ENCODE data around the gene GLI2. TPM values are rescaled to one million over a fixed set of nuclear protein-coding genes. Genes with fewer than 3 reads are reported as not detected.

GLI2 gene
- total RNA-seq, 6 experiments from 2014 or later, result 0.09 to 0.73 (median 0.48) TPM

GRCh38 chr2:120710256-120710655 is 25.4 kb upstream of the GLI2 start:
- ATAC-seq (no peak), DNase-seq (no peak)
- Histone ChIP-seq H3K27ac (no peak overlapping the region), H3K36me3 (no peaks in the 10 kb centered on the region), H3K4me1 (no peaks in the 10 kb centered on the region), H3K4me3 (no peak overlapping the region), H3K9me3 (no peaks in the 10 kb centered on the region), H3K27me3 (no peaks in the 10 kb centered on the region)
- intact Hi-C loops (cut with DNase I), result no loop called here
- WGBS (ENCODE audit: insufficient coverage, low coverage, low lambda C conversion rate, missing lambda C conversion rate), result 39% methylated on average over 7 of the region's 16 CpGs
- TF ChIP-seq POLR2A (IDR thresholded peaks at IDR 0.05) (no peak), CTCF (IDR thresholded peaks at IDR 0.05) (no peak)

- Histone ChIP-seq H3K36me3 (no peaks in the 10 kb centered on the region), H3K27me3 (no peaks in the 10 kb centered on the region), H3K9me3 (no peaks in the 10 kb centered on the region), H3K4me3 (no peak overlapping the region), H3K4me1 (no peaks in the 10 kb centered on the region), H3K27ac (no peak overlapping the region)
- DNase-seq (no peak), ATAC-seq (no peak)
- TF ChIP-seq CTCF (IDR thresholded peaks at IDR 0.05) (no peak), POLR2A (IDR thresholded peaks at IDR 0.05) (no peak)
- 51% methylated on average over 5 of the region's 5 CpGs for WGBS (ENCODE audit: insufficient coverage, low coverage, low lambda C conversion rate, missing lambda C conversion rate)
- intact Hi-C loops (cut with DNase I), result no loop called here
Measured at GRCh38 chr2:120711694-120712093, 24.0 kb upstream of the GLI2 start.

GRCh38 chr2:120712180-120712681 is 23.4 kb upstream of the GLI2 start:
- Histone ChIP-seq H3K27ac (no peak overlapping the region), H3K4me1 (no peaks in the 10 kb centered on the region), H3K4me3 (no peak overlapping the region), H3K36me3 (no peaks in the 10 kb centered on the region), H3K9me3 (no peaks in the 10 kb centered on the region), H3K27me3 (no peaks in the 10 kb centered on the region)
- DNase-seq (no peak), ATAC-seq (no peak)
- TF ChIP-seq POLR2A (IDR thresholded peaks at IDR 0.05) (no peak), CTCF (IDR thresholded peaks at IDR 0.05) (no peak)
- 26% methylated on average over 6 of the region's 7 CpGs for WGBS (ENCODE audit: insufficient coverage, low coverage, low lambda C conversion rate, missing lambda C conversion rate)
- intact Hi-C loops (cut with DNase I), result no loop called here

- H3K9me3 ChIP-seq, result no peaks in the 10 kb centered on the region
- no peaks in the 10 kb centered on the region for H3K27me3 ChIP-seq
- no peak overlapping the region for H3K27ac ChIP-seq
- intact Hi-C loops (cut with DNase I), result no loop called here
- ATAC-seq, result no peak
- 78% methylated on average over 5 of the region's 8 CpGs for WGBS (ENCODE audit: insufficient coverage, low coverage, low lambda C conversion rate, missing lambda C conversion rate)
- no peak for DNase-seq
- H3K4me1 ChIP-seq, result no peaks in the 10 kb centered on the region
- no peaks in the 10 kb centered on the region for H3K36me3 ChIP-seq
- H3K4me3 ChIP-seq, result no peak overlapping the region
- TF ChIP-seq CTCF (IDR thresholded peaks at IDR 0.05), result no peak
- no peak for TF ChIP-seq POLR2A (IDR thresholded peaks at IDR 0.05)
Measured at GRCh38 chr2:120715353-120715752, 20.3 kb upstream of the GLI2 start.

- H3K4me1 ChIP-seq, result no peaks in the 10 kb centered on the region
- WGBS (ENCODE audit: insufficient coverage, low coverage, low lambda C conversion rate, missing lambda C conversion rate), result 67% methylated on average over 4 of the region's 8 CpGs
- intact Hi-C loops (cut with DNase I), result no loop called here
- H3K9me3 ChIP-seq, result no peaks in the 10 kb centered on the region
- no peaks in the 10 kb centered on the region for H3K27me3 ChIP-seq
- no peak for ATAC-seq
- no peak for DNase-seq
- no peaks in the 10 kb centered on the region for H3K36me3 ChIP-seq
- H3K4me3 ChIP-seq, result no peak overlapping the region
- no peak overlapping the region for H3K27ac ChIP-seq
- TF ChIP-seq POLR2A (IDR thresholded peaks at IDR 0.05), result no peak
- TF ChIP-seq CTCF (IDR thresholded peaks at IDR 0.05), result no peak
Measured at GRCh38 chr2:120715941-120716340, 19.7 kb upstream of the GLI2 start.

All from right lobe of liver (tissue), 6 donors.